ENCODE measurements around the gene VPS29.
"Not testable (repeated sequence)": the region's sequence is repeated elsewhere in the genome, so short reads cannot be mapped to it uniquely, and the experiment has no call there.

VPS29 gene

DNA sequence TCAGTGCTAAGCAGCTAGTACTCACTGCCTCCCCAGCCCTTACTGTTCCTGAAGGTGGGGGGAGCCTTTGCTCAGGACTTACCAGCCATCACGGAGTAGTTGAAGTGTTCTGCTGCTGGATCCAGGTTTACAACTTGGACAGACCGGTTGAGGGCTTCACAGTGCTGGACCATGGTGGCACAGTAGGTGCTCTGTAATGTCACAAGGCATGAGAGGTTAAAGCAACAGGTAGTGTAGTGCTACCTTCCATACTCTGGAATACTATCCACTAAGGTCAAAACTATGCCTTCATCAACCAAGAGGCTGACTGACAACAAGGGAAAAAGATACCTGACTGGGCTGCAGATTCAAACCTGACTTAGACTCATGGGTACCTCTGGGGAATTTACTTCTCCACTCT, 36.9 kb downstream of the VPS29 start:
- intact Hi-C loops (cut with DNase I), result loop anchor here (5.0 kb wide), 1 partner anchor 117 kb away; the partner anchor contains the start of gene PPTC7
- no peak for DNase-seq

DNA sequence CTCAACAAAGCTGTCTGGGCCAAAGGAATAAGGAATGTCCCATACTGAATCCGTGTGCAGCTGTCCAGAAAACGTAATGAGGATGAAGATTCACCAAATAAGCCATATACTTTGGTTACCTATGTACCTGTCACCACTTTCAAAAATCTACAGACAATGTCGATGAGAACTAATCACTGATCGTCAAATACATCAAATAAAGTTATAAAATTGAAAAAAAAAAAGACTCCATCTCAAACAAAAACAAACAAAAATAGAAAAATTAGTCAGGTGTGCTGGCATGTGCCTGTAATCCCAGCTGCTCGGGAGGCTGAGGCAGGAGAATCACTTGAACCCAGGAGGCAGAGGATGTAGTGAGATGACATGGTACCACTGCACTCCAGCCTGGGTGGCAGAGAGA, 40.7 kb downstream of the VPS29 start:
- DNase-seq; intact Hi-C loops (cut with DNase I): not testable (repeated sequence)

DNA sequence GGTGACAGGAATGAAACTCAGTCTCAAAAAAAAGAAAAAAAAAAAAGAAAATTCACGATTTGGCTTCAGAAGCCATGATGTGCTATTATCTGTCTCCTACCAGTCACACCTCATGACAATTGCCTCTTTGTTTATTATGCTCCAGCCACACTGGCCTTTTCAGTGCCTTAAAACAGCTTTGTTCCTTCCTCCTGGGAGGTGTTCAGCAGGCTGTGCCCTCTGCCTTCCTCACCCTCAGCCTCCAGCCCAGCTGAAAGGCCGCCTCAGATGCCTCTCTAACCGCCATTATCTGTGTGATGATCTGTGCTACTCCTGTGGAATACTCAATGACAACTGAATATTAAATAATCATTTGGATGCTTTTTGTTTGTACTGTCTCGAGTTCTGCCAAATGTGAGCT, 43.2 kb downstream of the VPS29 start:
- peak in 6 of 42 donors; percentile 13 to 24 (median 16) for DNase-seq
- intact Hi-C loops (cut with DNase I), result no loop called here

DNA sequence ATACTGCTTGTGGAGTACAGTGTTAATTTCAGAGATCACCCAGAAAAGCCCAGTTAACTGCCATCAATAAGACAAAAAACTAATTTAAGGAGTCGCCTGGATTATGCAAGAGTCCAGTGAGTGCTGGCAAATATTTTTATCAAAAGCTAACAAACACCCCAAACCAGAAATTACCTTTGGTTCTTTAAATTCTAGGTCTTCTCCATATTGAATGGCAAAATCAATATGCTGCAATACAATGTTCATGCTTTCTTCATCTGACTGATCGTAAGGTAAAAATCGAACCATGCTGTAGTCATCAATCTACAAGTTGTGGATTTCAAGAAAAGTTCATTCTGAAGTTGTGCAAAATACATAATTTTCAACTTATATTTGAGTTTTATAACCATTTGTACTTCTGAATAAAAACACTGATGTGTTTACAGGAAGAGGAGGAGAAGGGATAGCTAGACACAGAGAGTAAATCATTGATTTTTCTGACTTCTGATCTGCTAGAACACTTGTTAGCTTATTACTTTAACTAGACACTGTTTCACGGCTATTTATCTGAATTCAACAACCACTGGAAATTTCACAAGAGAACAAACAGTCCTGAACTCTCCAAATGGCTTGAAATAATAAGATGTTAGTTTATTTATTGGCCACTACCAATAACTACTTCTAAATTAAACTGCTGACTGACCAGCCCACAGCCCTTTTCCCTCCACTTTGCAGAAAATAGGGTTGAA, 48.2 kb downstream of the VPS29 start:
- no peak for DNase-seq
- intact Hi-C loops (cut with DNase I), result loop anchor here (5.0 kb wide), 1 partner anchor 149 kb away; no protein-coding TSS in a partner anchor

DNA sequence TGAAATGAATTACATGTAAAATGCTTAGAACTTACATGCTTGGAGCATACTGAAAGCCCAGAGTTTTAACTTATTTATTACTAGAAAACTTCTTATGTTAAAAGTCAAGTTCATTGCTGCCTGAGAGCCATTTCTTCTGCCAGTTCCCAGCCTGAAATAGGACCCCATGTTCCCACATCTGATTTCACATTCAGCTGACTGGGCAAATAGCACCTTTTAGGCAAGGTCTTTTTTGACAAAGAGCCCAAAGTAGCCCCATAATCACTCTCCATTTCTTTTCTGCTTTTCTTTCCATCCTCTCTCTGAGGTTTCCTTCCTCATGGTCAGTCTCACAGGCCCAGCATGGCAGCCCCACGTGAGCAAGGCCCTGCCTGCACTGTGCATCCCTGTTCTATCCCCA, 50.6 kb downstream of the VPS29 start:
- intact Hi-C loops (cut with DNase I), result loop anchor here (5.0 kb wide), 1 partner anchor 151 kb away; no protein-coding TSS in a partner anchor

DNA sequence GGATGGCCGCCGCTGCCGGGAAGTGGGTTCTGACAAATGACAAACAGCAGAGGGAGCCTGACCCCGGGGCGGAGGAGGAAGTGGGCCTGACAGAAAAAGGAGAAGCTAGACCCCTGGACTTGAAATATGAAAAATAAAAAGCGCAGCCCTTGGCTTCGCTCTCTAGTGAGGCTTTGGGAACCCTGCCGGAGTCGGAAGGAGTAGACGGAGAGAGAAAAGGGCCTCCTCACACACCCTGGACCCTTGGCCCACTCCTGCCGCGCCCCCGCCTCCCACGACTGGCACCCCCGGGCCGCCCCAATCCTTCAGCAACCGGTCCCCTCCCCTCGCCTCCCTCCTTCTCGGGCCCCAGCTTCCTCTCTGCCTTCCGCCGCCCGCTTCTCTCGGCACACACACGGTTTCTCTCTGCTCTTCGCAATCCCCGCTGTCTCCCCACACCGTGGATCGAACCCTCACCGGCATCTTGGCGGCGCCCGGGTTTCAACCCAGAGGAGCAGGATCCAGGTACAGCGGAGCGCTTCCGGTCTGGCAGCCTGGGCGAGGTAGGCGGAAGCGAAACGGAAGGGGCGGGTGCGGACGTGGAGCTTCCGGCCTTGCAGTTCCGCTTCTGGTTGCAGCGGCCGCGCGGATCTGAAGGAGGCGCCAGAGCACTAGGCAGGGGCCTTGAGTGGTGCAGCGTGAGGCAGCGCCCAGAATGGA, 52.0 kb downstream of the VPS29 start, which contains the start of gene ARPC3:
TSS of gene ARPC3 (minus strand) at position 539 of the 699 bp plus-strand sequence. CDS start at position 462, 77 bp downstream.
- intact Hi-C loops (cut with DNase I), result loop anchor here (5.0 kb wide), 1 partner anchor 152 kb away; no protein-coding TSS in a partner anchor
- DNase-seq, result peak; percentile 88 to 98 (median 95)

More for the DNA sequence above, 50.6 kb downstream of the VPS29 start:
- peak in 1 of 42 donors; percentile 38 for DNase-seq

DNA sequence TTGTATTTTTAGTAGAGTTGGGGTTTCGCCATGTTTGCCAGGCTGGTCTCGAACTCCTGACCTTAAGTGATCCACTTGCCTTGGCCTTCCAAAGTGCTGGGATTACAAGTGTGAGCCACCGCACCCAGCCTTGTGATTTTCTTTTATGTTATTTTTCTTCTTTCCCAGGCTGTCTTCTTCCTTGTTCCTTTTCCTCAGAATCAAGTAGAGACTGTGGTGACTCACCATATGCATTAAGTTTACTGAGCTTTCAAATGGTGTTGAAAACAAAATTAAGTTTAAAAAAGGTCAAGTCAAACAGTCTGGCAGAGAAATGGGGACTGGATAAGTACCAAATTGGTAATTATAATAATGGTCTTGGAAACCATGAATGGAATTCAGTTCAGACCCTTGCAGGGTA, 57.5 kb downstream of the VPS29 start:
- no peak for DNase-seq
- intact Hi-C loops (cut with DNase I), result no loop called here
